ENCODE measurements around the gene PATJ. TPM values are rescaled to one million over a fixed set of nuclear protein-coding genes. Genes with fewer than 3 reads are reported as not detected.

PATJ gene
- total RNA-seq, 4 donors from 2014 or later, result 10.6 to 44.8 (median 26.1) TPM

- intact Hi-C loops (cut with DNase I; ENCODE audit: low total_unique reads), result no loop called here
- H3K27ac ChIP-seq, result no peak overlapping the region
- DNase-seq, result no peak
- no peak overlapping the region for H3K4me3 ChIP-seq
- no peaks in the 10 kb centered on the region for H3K27me3 ChIP-seq
- TF ChIP-seq POLR2A (IDR thresholded peaks at IDR 0.05) (no peak), CTCF (IDR thresholded peaks at IDR 0.05) (no peak)
- no peaks in the 10 kb centered on the region for H3K4me1 ChIP-seq
- H3K36me3 ChIP-seq, result no peaks in the 10 kb centered on the region
- H3K9me3 ChIP-seq, result no peaks in the 10 kb centered on the region
Observed at GRCh38 chr1:62221171-62221570, 478.9 kb downstream of the PATJ start.

DNA sequence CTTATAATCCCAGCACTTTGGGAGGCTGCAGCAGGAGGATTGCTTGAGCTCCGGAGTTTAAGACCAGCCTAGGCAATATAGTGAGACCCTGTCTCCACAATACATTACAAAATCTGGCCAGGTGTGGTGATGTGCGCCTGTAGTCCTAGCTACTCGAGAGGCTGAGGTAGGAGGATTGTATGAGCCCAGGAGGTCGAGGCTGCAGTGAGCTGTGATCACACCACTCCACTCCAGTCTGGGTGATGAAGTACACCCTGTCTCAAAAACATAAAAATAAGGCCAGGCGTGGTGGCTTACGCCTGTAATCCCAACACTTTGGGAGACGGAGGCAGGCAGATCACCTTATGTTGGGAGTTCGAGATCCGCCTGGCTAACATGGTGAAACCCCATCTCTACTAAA, 480.0 kb downstream of the PATJ start:
- Histone ChIP-seq H3K4me3 (no peak overlapping the region), H3K4me1 (no peaks in the 10 kb centered on the region), H3K27ac (no peak overlapping the region), H3K9me3 (no peaks in the 10 kb centered on the region), H3K27me3 (no peaks in the 10 kb centered on the region), H3K36me3 (no peaks in the 10 kb centered on the region)
- TF ChIP-seq CTCF (IDR thresholded peaks at IDR 0.05) (no peak), POLR2A (IDR thresholded peaks at IDR 0.05) (no peak)
- intact Hi-C loops (cut with DNase I; ENCODE audit: low total_unique reads), result no loop called here
- no peak for DNase-seq

DNA sequence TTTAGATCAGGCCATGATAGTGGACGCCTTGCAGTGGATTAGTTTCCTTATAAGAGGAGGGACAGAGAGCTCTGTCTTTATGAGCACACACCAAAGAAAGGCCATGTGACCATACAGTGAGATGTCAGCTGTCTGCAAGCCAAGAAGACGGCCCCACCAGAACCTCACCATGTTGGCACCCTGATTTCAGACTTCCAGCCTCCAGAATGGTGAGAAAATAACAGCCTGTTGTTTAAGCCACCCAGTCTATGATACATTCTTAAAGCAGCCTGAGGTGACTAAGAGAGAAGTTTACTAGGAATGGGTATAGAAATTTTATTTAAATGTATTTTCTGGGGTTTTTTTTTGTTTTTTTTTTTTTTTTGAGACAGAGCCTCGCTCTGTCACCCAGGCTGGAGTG, 481.9 kb downstream of the PATJ start:
- TF ChIP-seq POLR2A (IDR thresholded peaks at IDR 0.05), result no peak
- TF ChIP-seq CTCF (IDR thresholded peaks at IDR 0.05), result no peak
- Histone ChIP-seq H3K9me3 (no peaks in the 10 kb centered on the region), H3K27me3 (no peaks in the 10 kb centered on the region), H3K4me3 (no peak overlapping the region), H3K4me1 (no peaks in the 10 kb centered on the region), H3K27ac (no peak overlapping the region), H3K36me3 (no peaks in the 10 kb centered on the region)
- no peak for DNase-seq
- intact Hi-C loops (cut with DNase I; ENCODE audit: low total_unique reads), result no loop called here

DNA sequence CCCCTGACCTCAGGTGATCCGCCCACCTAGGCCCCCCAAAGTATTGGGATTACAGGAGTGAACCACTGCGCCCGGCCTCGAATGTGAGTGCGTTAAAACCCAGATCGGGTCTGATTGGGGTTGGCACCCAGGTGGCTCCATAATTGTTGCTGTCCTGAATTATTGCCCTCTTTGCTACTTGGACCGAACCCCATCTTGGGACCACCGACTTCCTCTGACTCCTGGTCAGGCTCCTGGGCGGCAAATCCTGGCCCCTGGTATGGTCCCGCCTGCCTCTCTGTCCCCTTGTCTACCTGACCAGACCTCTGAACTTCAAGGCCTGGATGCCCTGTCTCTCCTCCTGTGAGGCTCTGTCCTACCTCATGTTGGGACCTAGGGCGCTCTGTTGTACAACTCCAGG, 485.2 kb downstream of the PATJ start:
- Histone ChIP-seq H3K27ac (no peak overlapping the region), H3K4me1 (no peaks in the 10 kb centered on the region), H3K27me3 (no peaks in the 10 kb centered on the region), H3K36me3 (no peaks in the 10 kb centered on the region), H3K9me3 (no peaks in the 10 kb centered on the region), H3K4me3 (no peak overlapping the region)
- DNase-seq, result no peak
- no peak for TF ChIP-seq POLR2A (IDR thresholded peaks at IDR 0.05)
- TF ChIP-seq CTCF (IDR thresholded peaks at IDR 0.05), result no peak
- intact Hi-C loops (cut with DNase I; ENCODE audit: low total_unique reads), result no loop called here

Small RNA genes lying within 50 kb of the gene (microRNA-seq; reads per million reads assigned to microRNA genes)
- gene MIR3116-1 (ENCODE audit: borderline microRNAs expressed, borderline replicate concordance) (not detected), gene MIR3116-2 (ENCODE audit: borderline microRNAs expressed, borderline replicate concordance) (not detected)

Small RNA genes lying within 50 kb of the gene (small RNA-seq; reads per million reads assigned to genes)
- gene LAMTOR5P1, result not detected
- gene MIR3116-1, result not detected
- not detected for gene RN7SL180P
- gene RNU6-1177P, result not detected
- not detected for gene RNU6-414P

Other genes starting within 250 kb of the PATJ start
- gene TM2D1, start 17.3 kb upstream of the PATJ start, total RNA-seq, result 100 to 1,000 TPM in 1 of 4 donors, 10 to 100 TPM in 3; 62.2 to 109 (median 87.8) TPM